Endothelial cell of umbilical vein (primary cell): Measurements from ENCODE around the gene RANBP1.

Experiments used
- CTCF ChIP-seq, 2 donors: IDR thresholded peaks; 1 replicate in 1 of 2; 2 replicates in 1 of 2; pipeline ENCODE4 v1.5.1; 2011; ENCODE audit warnings: low read length in 2 of 2, mild to moderate bottlenecking in 2 of 2, moderate library complexity in 2 of 2, control low read depth in 1 of 2, inconsistent platforms in 1 of 2, low read depth in 1 of 2; ENCODE audit not compliant: insufficient read depth in 1 of 2; ENCODE audit errors: extremely low read depth in 1 of 2
- EZH2 ChIP-seq: IDR thresholded peaks from 2 replicates; pipeline ENCODE4 v1.6.1; 2012; ENCODE audit warnings: borderline replicate concordance, low read depth, mild to moderate bottlenecking, moderate library complexity, low read length, inconsistent platforms; ENCODE audit not compliant: severe bottlenecking
- FOS ChIP-seq: IDR thresholded peaks from 2 replicates; pipeline ENCODE4 v1.6.1; 2011; ENCODE audit warnings: mild to moderate bottlenecking, low read length, moderate library complexity, borderline replicate concordance; ENCODE audit not compliant: insufficient read depth
- GATA2 ChIP-seq: IDR thresholded peaks from 2 replicates; pipeline ENCODE4 v1.7.0; 2011; ENCODE audit warnings: low read depth, mild to moderate bottlenecking, moderate library complexity, mixed read lengths, low read length; ENCODE audit not compliant: insufficient read length, insufficient read depth
- JUN ChIP-seq: IDR thresholded peaks from 2 replicates; pipeline ENCODE4 v1.6.1; 2011; ENCODE audit warnings: borderline replicate concordance, low read depth; ENCODE audit not compliant: insufficient read length, insufficient read depth
- MAX ChIP-seq: IDR thresholded peaks from 2 replicates; pipeline ENCODE4 v1.6.1; 2011; ENCODE audit not compliant: insufficient read depth, insufficient read length
- MYC ChIP-seq: IDR thresholded peaks from one replicate; pipeline ENCODE4 v1.6.1; 2011; ENCODE audit warnings: mild to moderate bottlenecking, low read depth, low read length
- POLR2A ChIP-seq: IDR thresholded peaks from 2 replicates; pipeline ENCODE4 v1.6.1; 2012; ENCODE audit warnings: low read depth, mild to moderate bottlenecking, control low read depth, low read length
- POLR2AphosphoS5 ChIP-seq: IDR thresholded peaks from 2 replicates; pipeline ENCODE4 v1.6.1; 2012; ENCODE audit warnings: low read depth, mild to moderate bottlenecking, control low read depth, low read length, moderate library complexity; ENCODE audit not compliant: insufficient read depth

GRCh38 chr22:20107951-20108756, 7.8 kb upstream of the RANBP1 start:
- TF ChIP-seq CTCF (IDR thresholded peaks at IDR 0.05; ENCODE audit: extremely low read depth in 1 of 2, insufficient read depth in 1 of 2, low read depth in 1 of 2, low read length in 2 of 2) (no peak), GATA2 (no peak), MYC (no peak), POLR2A (no peak), EZH2 (no peak), JUN (no peak), POLR2AphosphoS5 (no peak), MAX (no peak), FOS (no peak)
